Stimulated activated CD4-positive, alpha-beta T cell treated with anti-CD3 and anti-CD28 coated beads, Interleukin-1b, Interleukin-23, amount 100 ng/mL, for 24 hours (primary cell): Measurements from ENCODE around the gene KCNH6.

Experiments
- DNase-seq, 4 experiments: peaks; one replicate each; pipeline ENCODE4 v3.0.0-alpha.2; 2020; ENCODE audit warnings: low read depth in 4 of 4, low spot score in 1 of 4

The KCNH6 gene

GRCh38 chr17:63531022-63531965 lies 8.1 kb downstream of the KCNH6 start:
- DNase-seq: no peak

GRCh38 chr17:63533433-63534077 lies 10.4 kb downstream of the KCNH6 start:
- DNase-seq: no peak

DNA sequence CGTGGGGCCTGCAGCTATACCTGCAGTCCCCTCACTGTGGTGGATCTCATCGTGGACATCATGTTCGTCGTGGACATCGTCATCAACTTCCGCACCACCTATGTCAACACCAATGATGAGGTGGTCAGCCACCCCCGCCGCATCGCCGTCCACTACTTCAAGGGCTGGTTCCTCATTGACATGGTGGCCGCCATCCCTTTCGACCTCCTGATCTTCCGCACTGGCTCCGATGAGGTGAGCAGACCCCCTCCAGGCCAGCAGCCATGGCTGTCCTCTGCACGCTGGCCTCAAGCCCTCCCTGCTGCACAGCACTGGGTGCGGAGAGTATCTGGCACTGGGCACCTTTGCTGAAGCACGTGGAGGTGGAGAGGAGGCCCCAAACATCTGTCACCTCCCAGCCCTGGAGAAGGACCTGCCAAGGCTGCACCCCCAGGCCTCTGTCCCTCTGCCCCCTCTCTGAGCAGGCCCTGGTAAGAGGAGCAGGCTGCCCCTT lies 11.0 kb downstream of the KCNH6 start:
- DNase-seq: no peak

DNA sequence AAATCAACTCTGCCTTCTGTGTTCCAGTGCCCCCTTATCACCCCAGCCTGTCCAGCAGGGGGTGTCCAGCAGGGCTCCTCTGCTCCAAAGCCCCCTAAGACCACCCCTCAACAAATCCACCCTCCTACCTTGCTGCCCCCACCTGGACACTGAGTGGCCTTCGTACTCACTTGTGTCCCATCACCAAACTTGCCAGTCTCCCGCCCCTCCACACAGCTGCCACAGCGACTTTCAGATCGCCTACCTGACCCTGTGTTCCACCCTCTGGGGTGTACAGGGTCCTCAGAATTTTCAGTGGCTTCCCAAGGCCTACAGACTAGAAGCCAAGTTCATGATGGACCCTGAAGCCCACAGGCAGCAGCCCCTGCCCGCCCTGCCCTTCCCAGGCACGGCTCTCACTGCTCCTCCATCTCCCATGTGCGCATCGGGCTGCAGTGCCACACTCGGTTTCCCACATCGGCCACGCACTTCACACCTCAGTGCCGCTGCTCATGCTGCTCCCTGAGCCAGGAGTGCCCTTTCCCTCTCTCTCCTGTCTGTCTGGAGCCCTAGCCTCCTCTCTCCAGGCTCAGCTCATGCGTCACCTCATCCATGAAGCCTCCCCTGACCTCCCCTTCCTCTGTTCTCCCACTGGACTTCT lies 11.8 kb downstream of the KCNH6 start:
- DNase-seq: no peak

DNA sequence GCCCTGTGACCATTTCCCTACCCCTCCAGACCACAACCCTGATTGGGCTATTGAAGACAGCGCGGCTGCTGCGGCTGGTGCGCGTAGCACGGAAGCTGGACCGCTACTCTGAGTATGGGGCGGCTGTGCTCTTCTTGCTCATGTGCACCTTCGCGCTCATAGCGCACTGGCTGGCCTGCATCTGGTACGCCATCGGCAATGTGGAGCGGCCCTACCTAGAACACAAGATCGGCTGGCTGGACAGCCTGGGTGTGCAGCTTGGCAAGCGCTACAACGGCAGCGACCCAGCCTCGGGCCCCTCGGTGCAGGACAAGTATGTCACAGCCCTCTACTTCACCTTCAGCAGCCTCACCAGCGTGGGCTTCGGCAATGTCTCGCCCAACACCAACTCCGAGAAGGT lies 12.5 kb downstream of the KCNH6 start:
- no peak for DNase-seq

- DNase-seq: no peak
Observed at GRCh38 chr17:63537001-63537400, 13.8 kb downstream of the KCNH6 start.

DNA sequence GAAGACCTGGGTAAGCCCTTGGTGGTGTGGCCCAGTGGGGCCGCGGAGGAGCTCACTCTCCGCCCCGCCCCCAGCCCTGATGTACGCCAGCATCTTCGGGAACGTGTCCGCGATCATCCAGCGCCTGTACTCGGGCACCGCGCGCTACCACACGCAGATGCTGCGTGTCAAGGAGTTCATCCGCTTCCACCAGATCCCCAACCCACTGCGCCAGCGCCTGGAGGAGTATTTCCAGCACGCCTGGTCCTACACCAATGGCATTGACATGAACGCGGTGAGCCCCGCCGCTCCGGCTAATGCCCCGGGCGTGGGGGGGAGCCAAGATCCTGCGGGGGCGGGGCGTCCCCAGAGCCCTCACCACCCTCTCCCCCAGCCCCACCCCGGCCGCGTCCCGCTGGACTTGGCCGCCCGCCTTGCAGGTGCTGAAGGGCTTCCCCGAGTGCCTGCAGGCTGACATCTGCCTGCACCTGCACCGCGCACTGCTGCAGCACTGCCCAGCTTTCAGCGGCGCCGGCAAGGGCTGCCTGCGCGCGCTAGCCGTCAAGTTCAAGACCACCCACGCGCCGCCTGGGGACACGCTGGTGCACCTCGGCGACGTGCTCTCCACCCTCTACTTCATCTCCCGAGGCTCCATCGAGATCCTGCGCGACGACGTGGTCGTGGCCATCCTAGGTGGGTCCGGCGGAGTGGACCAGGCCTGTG lies 15.0 kb downstream of the KCNH6 start:
- no peak for DNase-seq

DNA sequence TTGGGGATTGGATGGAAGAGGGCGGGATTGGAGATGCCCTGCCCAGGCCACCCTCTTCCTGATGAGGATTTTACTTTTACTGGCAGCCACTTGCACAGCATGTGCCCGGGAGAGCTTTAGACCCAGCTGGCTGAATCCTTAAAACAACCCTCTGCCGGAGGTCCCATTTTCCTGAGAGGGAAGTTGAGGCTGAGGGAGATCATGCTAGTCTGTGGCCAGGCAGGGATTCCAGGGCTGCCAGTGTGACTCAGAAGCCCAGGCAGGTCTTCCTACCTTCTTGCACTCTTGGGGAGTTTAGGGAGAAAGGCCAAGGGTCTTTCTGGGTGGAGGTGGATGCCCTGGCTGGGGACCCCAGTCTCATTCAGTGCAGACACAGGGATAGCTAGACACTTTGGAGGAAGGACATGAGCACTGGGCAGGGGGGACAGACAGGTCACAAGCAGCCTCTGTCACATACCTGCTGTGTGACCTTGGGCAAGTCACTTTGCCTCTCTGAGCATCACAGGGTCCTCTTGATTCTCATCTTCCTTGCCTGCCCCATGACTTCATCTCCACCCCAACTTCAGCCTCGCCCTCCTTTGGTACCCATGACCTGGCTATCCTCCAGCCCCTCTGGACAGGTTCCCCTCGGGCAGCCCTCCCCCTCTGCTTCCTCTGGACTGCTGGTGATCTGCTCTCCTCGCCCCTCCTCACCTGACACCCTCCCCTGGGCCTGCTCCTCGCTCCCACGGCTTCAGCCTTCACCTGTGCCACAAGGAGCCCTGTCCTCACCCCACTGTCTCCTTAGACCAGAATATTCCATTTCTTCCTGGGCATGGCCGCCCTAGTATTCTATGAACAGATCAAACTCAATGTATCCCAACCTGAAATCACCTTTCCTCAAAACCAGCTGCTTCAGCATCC lies 15.8 kb downstream of the KCNH6 start:
- no peak for DNase-seq

DNA sequence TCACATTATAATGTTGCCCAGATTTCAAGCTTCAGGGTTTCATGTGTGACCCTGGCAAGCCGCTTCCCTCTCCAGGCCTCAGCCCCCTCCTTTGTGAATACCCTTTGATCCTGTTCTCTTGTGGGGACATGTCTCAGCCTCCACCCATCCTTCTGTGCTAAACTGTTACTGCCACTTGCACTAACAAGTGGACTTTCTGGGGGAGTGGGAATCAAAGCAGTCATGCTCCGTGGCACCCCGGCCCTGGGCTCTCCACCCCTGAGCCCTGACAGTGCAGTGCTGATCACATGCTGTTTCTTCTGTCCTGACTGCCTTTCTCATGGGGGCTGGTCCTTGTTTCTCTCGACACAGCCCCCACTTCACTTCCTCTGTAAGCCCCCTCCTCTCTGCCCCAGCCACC lies 17.4 kb downstream of the KCNH6 start:
- no peak for DNase-seq

GRCh38 chr17:63542218-63542545 lies 19.0 kb downstream of the KCNH6 start:
- no peak for DNase-seq

- no peak for DNase-seq
Observed at GRCh38 chr17:63542942-63543821, 20.0 kb downstream of the KCNH6 start.

DNA sequence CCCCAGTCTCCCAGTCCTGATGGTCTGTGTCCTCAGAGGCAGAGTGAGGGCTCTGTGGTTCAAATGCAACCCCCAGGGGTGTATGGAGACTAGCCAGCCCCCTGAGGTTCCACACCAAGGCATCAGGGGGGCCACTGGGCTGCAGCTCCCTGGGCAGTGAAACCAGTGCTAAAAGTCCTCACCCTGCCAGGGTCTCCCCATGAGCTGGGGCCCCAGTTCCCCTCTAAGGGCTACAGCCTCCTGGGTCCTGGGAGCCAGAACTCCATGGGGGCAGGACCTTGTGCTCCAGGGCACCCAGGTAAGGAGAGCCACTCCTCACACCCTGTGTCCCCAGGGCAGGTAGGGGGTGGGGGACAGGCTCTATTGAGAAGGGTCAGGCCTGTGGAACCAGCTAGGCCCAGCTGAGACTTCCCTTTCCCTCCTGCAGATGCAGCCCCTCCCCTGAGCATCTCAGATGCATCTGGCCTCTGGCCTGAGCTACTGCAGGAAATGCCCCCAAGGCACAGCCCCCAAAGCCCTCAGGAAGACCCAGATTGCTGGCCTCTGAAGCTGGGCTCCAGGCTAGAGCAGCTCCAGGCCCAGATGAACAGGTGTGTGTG lies 20.8 kb downstream of the KCNH6 start:
- no peak for DNase-seq

GRCh38 chr17:63544467-63545301 lies 21.5 kb downstream of the KCNH6 start:
- no peak for DNase-seq

DNA sequence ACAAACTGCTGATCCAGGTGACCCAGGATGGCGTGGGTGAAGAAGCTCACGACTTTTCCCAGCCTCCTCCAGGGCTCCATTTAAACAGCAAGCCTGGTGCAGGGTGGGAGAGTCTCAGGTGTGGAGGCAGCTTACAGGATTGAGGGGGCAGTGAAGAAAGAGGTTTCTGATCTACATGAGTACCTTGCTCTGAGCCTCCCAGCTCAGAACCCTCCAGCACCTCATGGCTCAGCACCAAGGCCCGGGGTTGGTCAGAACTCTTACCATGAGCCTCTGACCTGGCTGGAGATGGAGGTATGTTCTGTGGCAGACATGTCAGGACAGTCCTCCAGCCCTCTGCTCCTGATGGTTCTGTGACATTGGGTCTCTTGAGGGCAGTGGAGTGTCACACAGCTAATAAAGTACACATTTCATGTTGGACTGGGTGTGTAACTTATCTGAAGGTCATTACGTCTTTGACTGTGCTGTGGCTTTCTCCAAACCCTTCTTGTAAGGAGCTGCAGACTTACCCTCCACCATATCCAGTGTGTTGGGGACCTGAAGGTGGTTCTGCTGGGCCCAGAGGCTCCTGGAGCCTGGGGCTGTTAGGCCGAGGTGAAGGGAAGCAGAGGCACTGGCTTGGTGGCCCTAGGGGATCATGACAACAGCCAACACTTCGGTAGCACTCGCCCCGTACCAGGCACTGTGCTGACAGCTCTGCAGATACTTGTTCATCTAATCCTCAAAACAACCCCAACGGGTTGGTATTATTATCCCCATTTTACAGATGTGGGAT lies 23.3 kb downstream of the KCNH6 start:
- DNase-seq: no peak

GRCh38 chr17:63547083-63547523 lies 23.9 kb downstream of the KCNH6 start:
- DNase-seq: no peak

DNA sequence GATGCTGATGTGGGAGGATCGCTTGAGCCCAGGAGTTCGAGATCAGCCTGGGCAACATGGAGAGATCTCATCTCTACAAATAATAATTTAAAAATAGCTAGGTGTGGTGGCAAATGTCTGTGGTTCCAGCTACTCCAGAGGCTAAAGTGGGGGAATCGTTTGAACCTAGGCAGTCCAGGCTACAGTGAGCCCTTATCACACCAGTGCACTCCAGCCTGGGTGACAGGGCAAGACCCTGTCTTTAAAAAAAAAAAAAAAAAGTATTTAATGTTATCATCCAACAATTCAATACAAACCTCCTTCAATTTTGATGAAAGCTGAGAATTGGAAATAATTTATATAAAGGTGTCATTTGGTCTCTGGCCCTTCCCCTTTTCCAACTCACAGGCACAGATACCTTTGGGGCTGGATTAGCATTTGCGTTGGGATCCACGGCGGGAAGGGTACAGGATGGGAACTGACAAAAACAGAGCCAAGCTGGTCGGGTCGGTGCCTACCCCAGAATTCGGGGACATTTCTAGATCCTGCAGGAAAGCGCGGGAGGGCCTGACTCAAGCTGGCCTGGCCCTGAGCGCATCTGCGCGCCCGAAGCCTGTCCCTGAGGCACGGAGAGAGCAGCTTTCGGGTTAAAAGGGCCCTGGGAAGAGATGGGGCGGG lies 26.3 kb downstream of the KCNH6 start:
- no peak for DNase-seq
